CD4-positive, alpha-beta T cell treated with Interleukin-15 for 1 hour (primary cell): ENCODE data around the gene SHC3.

Experiments used
- DNase-seq: peaks from one replicate; pipeline ENCODE4 v3.0.0-alpha.2; 2020

Gene SHC3

DNA sequence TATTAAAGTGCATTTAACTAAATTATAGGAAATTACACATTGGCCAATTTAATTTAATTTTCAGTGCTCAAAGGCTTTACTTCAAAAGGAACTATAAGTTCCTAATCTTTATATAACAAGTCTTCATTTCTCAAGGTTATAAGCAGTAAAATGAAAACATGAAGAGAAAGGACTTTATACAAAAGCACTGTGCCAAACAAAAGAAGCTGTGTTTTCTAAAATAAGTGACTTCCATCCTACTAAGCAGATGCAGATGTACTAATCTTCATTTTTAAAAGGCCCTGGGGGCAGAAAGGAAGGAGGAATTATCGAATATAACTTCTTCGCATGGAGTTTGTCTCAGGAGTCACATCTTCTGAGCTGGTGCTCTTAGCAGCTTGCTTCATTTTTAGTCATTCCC lies 81.4 kb downstream of the SHC3 start:
- DNase-seq = no peak

DNA sequence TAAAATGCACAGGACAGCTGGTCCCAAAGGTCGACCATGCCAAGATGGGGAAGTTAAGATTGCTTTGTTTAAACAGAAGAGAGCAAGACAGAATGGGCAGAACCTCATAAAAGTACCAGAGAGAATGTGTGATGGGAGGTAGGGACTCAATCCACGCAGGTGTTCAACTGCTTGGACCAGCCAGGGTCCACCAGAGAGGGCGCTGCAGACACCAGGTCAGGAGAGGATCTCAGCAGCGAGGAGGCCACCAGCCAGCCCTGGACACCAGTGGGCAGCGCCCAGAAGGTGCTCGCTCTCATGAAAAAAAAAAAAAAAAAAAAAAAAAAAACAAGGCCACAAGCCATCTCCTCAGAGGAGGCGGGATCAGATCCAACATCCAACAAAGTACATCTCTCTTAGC lies 81.8 kb downstream of the SHC3 start:
- DNase-seq = no peak

DNA sequence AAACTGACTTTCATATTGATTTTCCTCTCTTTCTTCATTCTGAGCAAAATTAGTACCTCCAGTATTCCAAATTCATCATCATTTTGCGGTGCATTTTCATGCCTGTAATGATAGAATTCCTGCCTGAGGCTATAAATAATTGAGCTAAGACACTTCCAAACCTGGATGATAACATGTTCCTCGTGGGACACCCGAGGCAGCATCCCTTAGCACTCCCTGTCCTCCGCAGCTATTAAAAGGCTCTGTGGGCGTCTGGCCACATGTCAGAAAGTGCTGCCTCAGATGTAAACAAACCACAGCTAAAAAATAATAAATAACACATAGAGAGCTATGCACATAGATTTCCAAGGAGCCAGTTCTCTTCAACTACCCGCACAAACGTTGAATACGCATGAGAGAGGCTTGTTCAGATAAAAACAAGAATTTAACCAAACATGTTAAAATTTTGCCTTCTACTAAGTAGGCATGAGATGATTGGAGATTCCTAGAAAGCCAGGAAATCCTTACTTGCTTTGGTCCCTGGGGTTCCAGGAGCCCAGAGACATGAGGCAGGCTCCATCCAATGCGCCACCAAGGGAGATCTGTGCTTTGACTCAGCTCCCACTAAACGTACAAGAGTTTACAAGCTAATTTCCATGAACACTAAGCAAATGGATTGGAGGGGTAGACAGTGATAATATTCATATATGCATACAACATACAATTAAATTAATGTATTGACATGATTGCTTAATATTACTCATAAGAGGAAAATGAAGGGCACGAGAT lies 82.7 kb downstream of the SHC3 start:
- no peak for DNase-seq

DNA sequence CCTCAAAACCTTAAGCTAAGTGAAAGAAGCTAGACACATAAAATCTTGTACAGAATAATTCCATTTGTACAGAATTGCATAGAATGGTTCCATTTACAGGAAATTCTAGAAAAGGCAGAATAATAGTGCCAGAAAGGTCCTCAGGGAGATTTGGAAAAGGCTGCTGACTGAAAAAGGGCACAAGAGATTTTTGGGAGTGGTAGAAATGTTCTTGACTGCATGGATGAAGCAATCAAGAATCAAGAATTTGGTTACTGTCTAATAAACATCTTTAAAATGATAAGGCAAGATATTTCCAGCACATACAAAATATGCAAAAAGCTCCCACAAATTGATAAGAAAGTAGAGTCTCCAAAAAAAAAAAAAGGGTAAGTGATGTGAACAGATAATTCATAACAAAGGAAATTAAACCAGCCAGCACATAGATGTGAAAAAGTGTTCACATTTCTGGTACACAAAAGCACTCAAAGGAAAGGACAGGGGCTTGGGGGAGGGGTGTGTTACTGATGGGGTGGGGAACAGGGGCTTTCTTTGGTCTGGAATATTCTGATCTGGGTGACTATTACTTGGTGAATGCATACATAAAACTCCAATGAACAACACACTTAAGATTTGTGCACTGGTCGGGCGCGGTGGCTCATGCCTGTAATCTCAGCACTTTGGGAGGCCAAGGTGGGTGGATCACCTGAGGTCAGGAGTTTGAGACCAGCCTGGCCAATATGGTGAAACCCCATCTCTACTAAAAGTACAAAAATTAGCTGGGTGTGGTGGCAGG lies 85.2 kb downstream of the SHC3 start:
- no peak for DNase-seq

DNA sequence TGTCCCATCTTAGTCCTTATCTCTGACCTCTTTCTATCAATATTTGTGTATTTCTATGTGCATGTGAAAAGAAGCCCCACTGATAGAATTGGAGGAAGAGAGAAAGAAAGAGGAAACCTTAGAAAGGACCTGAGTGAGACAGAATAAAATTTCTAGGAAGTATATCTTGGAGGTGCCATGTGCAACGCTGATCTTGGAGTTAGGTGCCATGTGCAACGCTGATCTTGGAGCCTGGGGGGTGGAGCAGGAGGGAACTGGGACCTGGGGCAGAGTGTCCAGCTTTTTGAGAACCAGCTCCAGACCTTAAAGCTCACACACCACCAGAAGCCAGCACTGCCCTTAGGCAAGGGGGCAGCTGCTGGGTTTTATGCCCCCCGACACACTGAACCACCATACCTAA lies 89.4 kb downstream of the SHC3 start:
- DNase-seq = no peak

DNA sequence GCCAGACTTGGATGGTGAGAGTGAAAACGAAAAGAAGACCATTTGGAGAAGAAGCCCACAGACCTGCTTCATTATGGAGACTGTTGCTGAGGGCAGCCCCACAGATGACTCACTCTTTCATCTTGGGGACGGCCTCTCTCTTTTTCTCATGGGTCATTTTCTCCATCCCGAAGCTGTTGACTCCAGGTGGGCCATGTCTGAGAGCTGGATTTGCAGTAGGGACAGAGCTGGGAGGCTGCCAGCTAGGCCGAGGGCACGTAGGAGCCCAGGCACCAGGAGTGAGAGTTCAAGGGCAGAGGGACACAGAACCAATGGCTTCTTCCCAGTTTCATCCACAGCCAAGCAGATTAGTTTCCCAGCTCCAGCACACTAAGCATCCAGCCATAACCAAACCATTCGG lies 95.0 kb downstream of the SHC3 start:
- DNase-seq = no peak

DNA sequence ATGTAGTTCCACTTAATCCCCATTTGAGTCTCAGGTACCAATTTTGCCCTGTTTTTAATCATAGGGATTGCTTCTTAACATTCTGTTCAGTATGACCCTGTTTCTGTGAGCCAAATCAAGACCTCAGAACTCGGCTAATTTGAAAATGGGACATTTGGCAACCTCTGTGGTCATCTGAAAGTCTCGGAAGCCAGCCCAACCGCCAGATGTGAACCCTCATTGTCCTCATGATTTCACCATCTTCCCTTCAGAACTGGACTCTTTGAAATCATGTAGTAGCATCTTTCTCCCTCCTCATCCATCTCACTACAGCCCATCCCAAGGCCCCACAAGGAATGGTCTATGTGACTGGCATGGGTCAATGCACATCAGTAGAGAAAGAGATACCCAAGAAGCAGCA lies 98.4 kb downstream of the SHC3 start:
- DNase-seq = no peak

DNA sequence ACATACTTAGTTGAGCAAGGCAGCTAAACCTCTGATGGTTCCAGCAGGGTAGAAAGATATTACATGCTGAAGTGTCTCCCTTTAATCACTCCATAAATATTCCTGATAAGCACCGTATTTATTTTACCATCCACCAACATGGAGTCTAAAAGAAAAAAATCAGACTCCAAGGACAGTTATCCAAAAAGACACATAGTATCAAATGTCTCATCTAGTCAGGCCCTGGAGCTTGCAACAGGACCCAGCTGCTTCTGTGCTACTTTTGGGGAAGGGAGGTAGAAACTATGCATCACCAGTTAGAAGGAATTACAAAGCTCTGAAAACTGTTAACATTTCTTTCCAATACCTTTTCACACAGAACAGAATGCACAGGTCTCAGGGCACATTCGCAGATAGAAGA lies 99.2 kb downstream of the SHC3 start:
- no peak for DNase-seq

DNA sequence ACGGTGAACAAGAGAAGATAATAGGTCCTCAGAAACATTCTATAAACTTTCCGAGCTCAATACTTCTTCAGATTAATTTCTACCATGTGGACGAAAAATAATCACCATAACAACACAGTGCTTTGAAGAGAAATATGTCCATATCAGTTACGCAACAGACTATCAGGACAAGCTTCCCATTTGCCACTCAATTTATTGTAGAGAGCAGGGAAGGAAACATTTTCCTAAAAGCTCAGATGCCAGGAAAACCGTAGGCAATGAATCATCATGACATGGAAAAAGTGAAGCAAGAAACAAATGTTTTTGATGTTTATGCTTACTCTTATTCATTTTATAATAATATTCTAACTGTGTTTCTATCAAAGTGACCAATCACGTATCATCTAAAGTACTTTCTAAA lies 99.8 kb downstream of the SHC3 start:
- DNase-seq = no peak

DNA sequence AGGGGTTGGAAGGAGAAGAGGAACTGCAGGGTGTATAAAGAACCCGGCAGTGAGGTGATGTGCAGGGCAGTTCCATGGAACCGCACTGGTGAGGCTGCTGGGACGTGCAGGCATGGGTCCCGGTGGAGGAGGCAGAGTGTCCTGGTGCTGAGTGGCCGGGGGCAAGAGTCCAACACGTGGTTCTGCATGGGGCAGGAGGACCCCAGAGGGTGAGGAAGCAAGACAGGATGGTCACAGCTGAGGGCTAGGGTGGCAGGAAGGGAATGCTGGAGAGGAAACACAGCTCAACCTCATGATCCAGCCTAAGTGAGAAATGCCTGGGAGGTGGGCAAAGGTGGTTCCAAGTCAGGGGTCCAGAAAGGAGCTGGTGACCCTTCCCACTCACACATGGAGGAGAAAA lies 100.2 kb downstream of the SHC3 start:
- no peak for DNase-seq

DNA sequence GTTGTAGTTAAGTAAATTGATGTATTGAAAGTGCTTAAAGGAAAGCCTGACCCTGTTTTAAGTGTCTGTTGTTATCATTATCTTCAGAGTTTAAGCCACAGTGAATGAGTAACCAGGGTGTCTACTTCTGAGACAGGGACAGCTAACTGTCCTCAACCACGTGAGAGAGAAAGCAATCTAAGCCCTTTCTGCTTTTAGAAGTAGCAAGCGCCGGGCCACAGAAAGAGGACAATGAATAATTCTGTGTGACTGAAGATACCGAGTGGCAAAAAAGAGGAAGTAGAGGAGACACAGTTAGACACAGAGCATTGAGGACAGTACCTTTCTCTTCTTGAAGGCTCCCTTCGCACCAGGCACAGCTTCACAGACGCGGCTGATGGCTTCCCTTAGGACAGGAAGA lies 101.1 kb downstream of the SHC3 start:
- no peak for DNase-seq

DNA sequence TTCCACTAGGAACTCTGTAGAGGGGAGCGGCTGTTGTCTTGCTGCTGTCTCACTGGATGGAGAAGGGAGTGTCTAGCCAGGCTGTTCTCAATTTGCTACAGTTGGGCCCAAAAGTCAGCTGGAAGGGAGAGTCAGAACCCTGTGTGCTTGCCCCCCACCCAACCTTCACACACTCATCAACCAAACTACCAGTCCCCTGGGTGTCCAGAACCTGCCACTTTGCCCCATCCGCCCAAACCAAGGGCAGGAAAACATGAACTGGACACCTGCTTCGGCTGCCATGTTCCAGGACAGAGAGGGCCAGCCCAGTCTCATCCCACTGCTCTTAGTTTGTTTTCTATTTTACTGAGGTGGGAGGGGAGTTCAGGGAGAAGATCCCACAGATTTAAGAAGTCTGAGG lies 105.2 kb downstream of the SHC3 start:
- DNase-seq = no peak

DNA sequence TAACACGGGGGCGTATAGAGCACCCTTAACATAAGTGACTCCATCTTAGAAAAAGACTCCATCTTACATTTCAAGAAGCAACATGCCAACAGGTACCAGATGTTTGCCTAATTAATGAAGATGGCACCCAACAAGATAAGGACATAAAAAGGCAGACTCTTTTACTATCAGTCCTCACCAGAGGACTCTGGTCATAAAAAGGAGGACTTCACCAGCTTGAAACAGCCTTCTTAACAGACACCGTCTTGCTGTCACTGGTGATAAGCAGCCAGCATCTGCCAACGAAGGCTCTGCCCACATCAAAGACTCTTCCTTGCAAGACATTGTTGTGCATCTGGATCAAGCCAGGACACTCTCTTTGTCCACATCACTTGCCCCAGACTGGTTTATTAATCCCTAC lies 107.0 kb downstream of the SHC3 start:
- no peak for DNase-seq

DNA sequence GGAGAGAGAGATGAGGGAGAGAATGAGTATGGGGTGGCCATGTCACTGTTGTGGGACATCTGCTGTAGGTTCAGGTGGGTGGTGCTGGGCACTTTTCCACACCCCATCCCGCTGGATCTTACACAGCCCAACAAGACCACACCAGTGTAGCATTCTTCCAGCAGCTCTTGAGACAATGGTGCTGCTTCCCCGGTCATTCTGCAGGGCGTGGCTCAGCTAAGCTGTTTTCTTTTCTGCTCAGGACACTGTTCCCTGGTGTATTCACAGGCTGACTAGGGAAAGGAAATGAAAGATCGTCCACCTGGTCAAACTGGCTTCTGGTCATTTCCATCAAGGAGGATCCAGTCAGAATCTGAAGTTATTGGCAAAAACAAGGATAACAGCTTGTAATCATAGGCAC lies 111.8 kb downstream of the SHC3 start:
- no peak for DNase-seq

DNA sequence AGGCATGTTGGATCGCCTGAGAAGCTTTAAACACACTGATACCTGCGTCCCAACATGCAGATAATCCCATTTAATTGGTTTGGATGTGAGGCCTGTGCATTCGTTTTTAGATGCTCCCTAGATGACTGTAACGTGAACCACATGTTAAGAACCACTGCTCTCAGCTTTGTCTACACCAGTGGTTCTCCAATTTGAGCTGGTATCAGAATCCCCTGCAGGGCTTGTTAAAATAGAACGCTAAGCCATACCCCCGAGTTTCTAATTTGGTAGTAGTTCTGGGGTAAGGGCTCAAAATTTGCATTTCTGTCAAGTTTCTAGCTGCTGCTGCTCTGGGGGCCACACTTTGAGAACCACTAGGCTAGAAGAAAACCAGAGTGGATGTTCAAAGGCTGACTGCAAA lies 112.7 kb downstream of the SHC3 start:
- no peak for DNase-seq

DNA sequence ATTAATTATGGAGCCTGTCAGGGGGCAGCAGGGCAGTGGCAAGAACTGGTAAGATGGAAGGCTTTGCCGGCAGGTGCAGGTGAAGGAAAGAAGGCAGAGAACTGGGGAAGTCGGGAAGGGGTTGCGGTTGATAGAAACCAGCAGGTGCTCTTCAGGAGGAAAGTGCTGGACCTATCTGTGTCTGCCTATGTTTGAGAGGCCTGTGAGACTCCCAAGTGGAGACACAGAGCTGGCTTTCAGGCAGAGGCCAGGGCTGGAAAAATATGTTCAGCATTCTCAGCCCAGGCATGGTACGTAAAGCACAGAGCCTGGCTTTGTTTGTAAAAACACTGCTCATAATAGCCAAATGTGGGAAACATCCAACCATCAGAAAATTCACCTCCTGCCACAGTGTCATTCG lies 117.8 kb downstream of the SHC3 start:
- no peak for DNase-seq

DNA sequence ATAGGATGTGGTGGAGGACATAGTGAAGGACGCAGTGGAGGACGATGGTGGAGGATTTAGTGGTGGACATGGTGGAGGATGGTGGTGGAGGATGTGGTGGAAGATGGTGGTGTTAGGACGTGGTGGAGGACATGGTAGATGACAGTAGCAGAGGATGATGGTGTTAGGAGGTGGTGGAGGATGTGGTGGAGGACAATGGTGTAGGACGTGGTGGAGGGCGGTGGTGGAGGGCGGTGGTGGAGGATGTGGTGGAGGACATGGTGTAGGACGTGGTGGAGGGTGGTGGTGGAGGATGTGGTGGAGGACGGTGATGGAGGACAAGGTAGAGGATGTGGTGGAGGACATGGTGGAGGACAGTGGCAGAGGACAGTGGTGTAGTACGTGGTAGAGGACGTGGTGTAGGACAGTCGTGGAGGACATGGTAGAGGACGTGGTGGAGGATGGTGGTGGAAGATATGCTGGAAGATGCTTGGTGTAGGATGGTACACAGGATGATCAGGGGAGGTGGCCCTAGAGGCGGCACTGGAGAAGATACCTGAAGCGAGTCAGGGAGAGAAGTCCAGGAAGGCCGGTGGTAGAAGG lies 118.6 kb downstream of the SHC3 start:
- no peak for DNase-seq

DNA sequence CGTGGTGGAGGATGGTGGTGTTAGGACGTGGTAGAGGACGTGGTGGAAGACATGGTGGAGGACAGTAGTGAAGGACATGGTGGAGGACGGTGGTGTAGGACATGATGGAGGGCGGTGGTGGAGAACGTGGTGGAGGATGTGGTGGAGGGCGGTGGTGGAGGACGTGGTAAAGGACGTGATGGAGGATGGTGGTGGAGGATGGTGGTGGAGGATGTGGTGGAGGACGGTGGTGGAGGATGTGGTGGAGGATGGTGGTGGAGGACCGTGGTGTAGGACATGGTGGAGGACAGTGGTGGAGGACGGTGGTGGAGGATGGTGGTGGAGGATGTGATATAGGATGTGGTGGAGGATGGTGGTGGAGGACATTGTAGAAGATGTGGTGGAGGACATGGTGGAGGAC lies 119.7 kb downstream of the SHC3 start:
- DNase-seq = no peak

DNA sequence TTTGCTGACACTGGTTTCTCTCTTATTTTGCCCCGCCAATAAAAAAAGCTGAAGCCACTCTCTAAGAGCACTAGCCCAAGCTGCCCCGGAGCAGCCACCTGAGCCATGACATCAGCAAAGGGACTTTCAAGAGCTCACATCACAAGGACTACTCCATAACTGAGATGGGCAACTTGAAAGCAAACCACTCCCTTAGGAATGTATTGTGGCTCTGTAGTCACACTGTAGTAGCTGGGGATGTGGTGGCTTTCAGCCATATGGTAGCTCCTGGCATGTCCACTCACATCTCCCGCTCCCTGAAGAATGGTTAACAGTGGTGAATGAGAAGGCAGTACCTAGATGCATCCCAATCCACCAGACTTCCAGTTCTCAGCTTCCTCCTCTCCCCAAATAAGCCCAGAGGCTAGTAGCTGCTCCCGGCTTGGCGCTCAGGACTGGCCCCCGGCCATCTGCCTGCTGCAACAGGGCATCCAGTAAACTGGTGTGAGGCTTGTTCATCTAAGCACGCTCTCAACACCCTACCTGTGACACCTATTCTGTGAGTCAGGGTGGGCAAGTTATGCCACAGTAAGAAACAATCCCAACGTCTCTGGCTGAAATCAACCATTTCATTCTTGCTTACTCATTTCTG lies 123.6 kb downstream of the SHC3 start:
- no peak for DNase-seq

DNA sequence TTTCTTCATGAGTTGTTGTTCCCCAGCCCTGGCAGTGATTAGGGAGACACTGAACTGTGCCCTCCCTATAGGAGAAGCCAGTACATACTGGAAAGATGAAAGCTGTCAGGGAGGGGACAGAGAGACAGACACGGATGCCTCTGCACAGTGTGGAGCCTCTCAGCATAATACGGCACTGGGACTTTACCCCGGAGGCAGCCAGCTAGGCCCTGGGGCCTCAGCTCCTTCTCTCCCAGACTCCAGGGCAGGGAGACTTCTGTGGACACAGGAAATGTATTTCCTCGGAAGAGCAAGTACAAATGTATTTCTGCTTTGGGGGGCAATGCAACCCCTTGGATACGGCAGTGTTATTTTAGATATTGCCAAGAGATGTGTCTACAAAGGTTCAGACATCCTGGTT lies 125.3 kb downstream of the SHC3 start:
- DNase-seq = no peak

DNA sequence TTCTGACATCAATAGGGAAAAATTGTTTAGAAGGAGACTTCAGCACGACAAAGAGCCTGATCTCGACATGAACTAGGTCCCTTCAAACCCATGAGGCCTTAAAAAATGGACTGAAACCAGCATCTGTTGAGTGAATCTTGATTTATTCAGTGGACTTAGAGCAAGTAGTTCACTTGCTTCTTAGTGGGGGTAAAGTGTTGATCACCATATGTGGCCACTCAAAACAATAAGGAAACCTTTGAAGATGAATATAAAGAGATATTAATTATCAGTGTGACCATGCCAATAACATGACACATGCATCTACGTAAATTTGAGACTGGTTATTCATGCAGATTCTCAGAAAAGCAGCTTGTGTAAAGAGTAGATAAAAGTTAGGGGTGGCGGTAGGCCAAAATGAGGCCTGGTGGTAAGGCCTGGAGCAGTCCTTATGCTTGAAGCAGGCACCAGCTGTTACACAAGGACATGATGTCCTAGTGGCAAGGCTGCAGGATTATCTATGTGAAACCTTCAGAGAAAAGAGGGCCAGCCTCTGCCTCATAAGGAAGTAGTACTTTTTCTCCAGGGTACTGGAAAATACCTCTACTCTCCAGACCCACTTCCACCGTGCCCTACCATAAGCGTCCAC lies 126.0 kb downstream of the SHC3 start:
- no peak for DNase-seq

DNA sequence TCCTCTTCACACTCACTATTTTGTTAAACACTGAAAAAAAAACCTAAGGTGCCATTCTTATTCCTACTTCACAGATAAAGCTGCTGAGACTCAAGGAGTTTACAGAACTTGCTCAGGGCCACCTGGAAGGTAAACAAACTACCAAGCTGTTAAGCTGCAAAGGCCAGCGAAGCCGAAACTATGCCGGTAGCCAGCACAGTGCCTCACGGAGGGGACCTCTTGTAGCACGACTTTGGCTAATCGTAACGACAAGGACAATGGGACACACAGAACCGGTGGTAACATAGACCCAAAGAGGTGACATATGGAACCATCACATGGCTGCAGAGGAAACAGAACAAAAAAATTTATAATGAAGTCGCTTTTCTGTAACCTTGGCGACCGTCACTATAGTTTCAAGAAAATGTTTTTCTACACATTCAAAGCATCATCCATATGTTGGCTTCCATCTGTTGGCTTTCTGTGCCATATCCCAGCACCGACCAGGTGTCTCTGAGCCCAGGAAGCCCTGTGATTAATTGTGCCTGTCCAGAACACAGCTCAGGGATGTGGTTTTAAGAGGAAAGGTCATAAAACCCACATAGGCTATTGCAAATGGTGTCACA lies 127.1 kb downstream of the SHC3 start:
- DNase-seq = no peak

DNA sequence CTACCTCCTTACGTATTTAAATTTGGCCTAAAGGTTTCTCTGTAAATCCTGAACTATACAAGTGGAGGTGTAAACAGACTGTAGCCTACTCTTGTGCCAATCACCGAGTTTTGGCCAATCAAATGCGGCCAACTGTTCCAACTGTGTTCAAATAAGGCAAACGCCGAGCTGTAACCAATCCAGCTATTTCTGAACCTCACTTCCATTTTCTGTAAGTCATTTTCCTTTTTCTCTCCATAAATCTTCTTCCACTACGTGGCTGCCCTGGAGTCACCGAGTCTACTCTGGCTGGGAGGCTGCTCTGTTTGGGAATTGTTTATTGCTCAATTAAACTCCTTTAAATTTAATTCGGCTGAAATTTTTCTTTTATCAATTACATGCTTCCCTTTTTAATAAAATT lies 129.0 kb downstream of the SHC3 start:
- DNase-seq = no peak
